HepG2 (cell line): ENCODE results near the gene CCT7. TPM values are rescaled to one million over a fixed set of nuclear protein-coding genes. Genes with fewer than 3 reads are reported as not detected.

Source experiments
- ATAC-seq: fragments of 200-7000 bp; cut with Tn5 transposase; 3 replicates; pipeline ENCODE4 v1.9.1; 2020; ENCODE audit warnings: mild to moderate bottlenecking, moderate library complexity
- BruUV-seq: library from RNA; stranded (reverse); fragments of 400-500 nt; replicated peaks from 2 replicates; lab custom pipeline; 2021; lab: Mats Ljungman, UMichigan
- CTCF ChIA-PET: fragments of 300-600 bp; formaldehyde crosslinking; extraction: SDS; loops from one replicate; lab custom pipeline; 2021; ENCODE audit warnings: low total read pairs, inconsistent platforms, low intra/inter-chr PET ratio; lab: Yijun Ruan, JAX
- POLR2A ChIA-PET: fragments of 350-600 bp; sonication (Branson Sonifier 250); formaldehyde crosslinking; loops from one replicate; lab custom pipeline; 2020; ENCODE audit warnings: antibody characterized with exemption, inconsistent platforms; lab: Yijun Ruan, JAX
- DNase-seq: peaks from one replicate; pipeline ENCODE4 v3.0.0-alpha.2; 2015; ENCODE audit warnings: low spot score
- FAIRE-seq: peaks from 3 replicates; lab custom pipeline; 2011; peaks lifted over from hg19 to GRCh38; lab: Jason Lieb, UNC
- H2AFZ ChIP-seq: one replicate; pipeline ENCODE4 v1.6.1; 2011; ENCODE audit warnings: low read length, inconsistent platforms
- H3K27ac ChIP-seq: fragments of 300-600 bp; 3 replicates; pipeline ENCODE4 v1.8.0; 2011; ENCODE audit warnings: mixed run types, mild to moderate bottlenecking, mixed read lengths, low read length, inconsistent platforms; ENCODE audit not compliant: insufficient read depth; ENCODE audit errors: extremely low read length
- H3K27me3 ChIP-seq, 2 experiments: fragments of 200-600 bp in 1 of 2; 2 replicates in 1 of 2; 3 replicates in 1 of 2; pipeline versions ENCODE4 v1.6.0 to v1.8.0; 2011; ENCODE audit warnings: low read length in 2 of 2, mild to moderate bottlenecking in 2 of 2, moderate library complexity in 2 of 2, inconsistent platforms in 1 of 2; ENCODE audit not compliant: insufficient read depth in 2 of 2, control insufficient read depth in 1 of 2
- H3K36me3 ChIP-seq, 2 experiments: fragments of 200-600 bp in 1 of 2; replicated peaks in 1 of 2; 2 replicates in 1 of 2; 3 replicates in 1 of 2; pipeline versions ENCODE4 v1.5.1 to v1.8.0; 2011; ENCODE audit warnings: low read length in 2 of 2, inconsistent platforms in 1 of 2; ENCODE audit not compliant: insufficient read depth in 2 of 2, control insufficient read depth in 1 of 2
- H3K4me1 ChIP-seq: 2 replicates; pipeline ENCODE4 v1.5.1; 2012; ENCODE audit warnings: low read length, inconsistent platforms; ENCODE audit not compliant: insufficient read depth
- H3K4me2 ChIP-seq: 2 replicates; pipeline ENCODE4 v1.6.0; 2011; ENCODE audit warnings: low read depth, low read length, inconsistent platforms
- H3K4me3 ChIP-seq, 3 experiments: fragments of 200-600 bp in 1 of 3; sonication (generic), shearing (Covaris generic) in 1 of 3; replicated peaks in 1 of 3; 2 replicates each; pipeline ENCODE4 v1.5.1; 2011 to 2016; ENCODE audit warnings: low read length in 3 of 3, inconsistent platforms in 2 of 3, low read depth in 2 of 3, mild to moderate bottlenecking in 2 of 3, control low read depth in 1 of 3, mixed read lengths in 1 of 3; ENCODE audit not compliant: insufficient read depth in 1 of 3
- H3K79me2 ChIP-seq: one replicate; pipeline ENCODE4 v1.6.1; 2011; ENCODE audit warnings: low read length, inconsistent platforms; ENCODE audit not compliant: insufficient read depth
- H3K9ac ChIP-seq: 2 replicates; pipeline ENCODE4 v1.6.0; 2011; ENCODE audit warnings: mild to moderate bottlenecking, low read depth, low read length, inconsistent platforms; ENCODE audit not compliant: insufficient read depth
- H3K9me3 ChIP-seq: 2 replicates; pipeline ENCODE4 v1.5.1; 2012; ENCODE audit warnings: mild to moderate bottlenecking, low read length
- H4K20me1 ChIP-seq: 2 replicates; pipeline ENCODE4 v1.6.0; 2011; ENCODE audit warnings: inconsistent platforms, mild to moderate bottlenecking, low read length, moderate library complexity; ENCODE audit not compliant: insufficient read depth
- DNMT1 ChIP-seq: sonication (generic); formaldehyde crosslinking; IDR thresholded peaks from 2 replicates; pipeline ENCODE4 v1.5.1; 2020; ENCODE audit warnings: mild to moderate bottlenecking, missing genetic modification reagents
- GABPA ChIP-seq, 2 experiments: IDR thresholded peaks; 2 replicates each; pipeline ENCODE4 v1.6.1; 2011 to 2016; ENCODE audit warnings: low read depth in 2 of 2, low read length in 1 of 2, missing biosample characterization in 1 of 2, missing genetic modification characterization in 1 of 2
- KDM6A ChIP-seq: IDR thresholded peaks from 2 replicates; pipeline ENCODE4 v1.6.1; 2016; ENCODE audit warnings: low read depth
- KLF9 ChIP-seq: IDR thresholded peaks from 2 replicates; pipeline ENCODE4 v1.6.1; 2016; ENCODE audit warnings: low read depth
- PBX3 ChIP-seq: sonication (generic); formaldehyde crosslinking; IDR thresholded peaks from 2 replicates; pipeline ENCODE4 v1.8.1; 2023; ENCODE audit warnings: missing genetic modification reagents, inconsistent platforms, borderline replicate concordance
- ZNF350 ChIP-seq: sonication (generic); formaldehyde crosslinking; IDR thresholded peaks from 2 replicates; pipeline ENCODE4 v1.4.0; 2020; ENCODE audit warnings: mild to moderate bottlenecking, low read depth, missing genetic modification reagents, borderline replicate concordance
- ZNF772 ChIP-seq: sonication (generic); formaldehyde crosslinking; IDR thresholded peaks from 2 replicates; pipeline ENCODE4 v1.5.0; 2020; ENCODE audit warnings: mild to moderate bottlenecking, missing genetic modification reagents
- ZUFSP ChIP-seq: sonication (generic); formaldehyde crosslinking; IDR thresholded peaks from 2 replicates; pipeline ENCODE4 v1.9.0; 2021; ENCODE audit warnings: missing genetic modification reagents, mild to moderate bottlenecking, borderline replicate concordance
- WGBS: methylation state at CpG from one replicate; pipeline ENCODE4 v1.1.6; 2017; ENCODE audit warnings: low lambda C conversion rate; 5-methylcytosine and 5-hydroxymethylcytosine counted together
- in situ Hi-C: cut with HindIII; loops from 2 replicates; pipeline ENCODE4 v1.10.0; 2017; ENCODE audit warnings: low pct_unique_long_range_greater_than_20kb; ENCODE audit not compliant: extremely low pct_ligation_motif_present
- intact Hi-C: fragments of 100-400 bp; cut with micrococcal nuclease; formaldehyde crosslinking; loops from one replicate; pipeline ENCODE4 v1.10.0; 2022; ENCODE audit not compliant: unreplicated experiment
- polyA plus RNA-seq, 8 experiments: library from polyadenylated mRNA; depleted of rRNA in 3 of 8; stranded (reverse) in 7 of 8; unstranded in 1 of 8; fragments of >200 nt; fragmentation: Illumina TruSeq in 4 of 8; extraction: Trizol in 4 of 8; gene quantifications; 2 replicates each; pipeline versions ENCODE4 v1.2.1 to v1.2.3, GENCODE V29; 2011 to 2016; ENCODE audit warnings: low read depth in 4 of 8, missing spikeins in 1 of 8, mixed read lengths in 1 of 8; ENCODE audit not compliant: insufficient read depth in 1 of 8
- total RNA-seq, 5 experiments: library from RNA; depleted of rRNA; stranded (reverse); fragments of >200 nt; fragmentation: Illumina TruSeq; extraction: Trizol; gene quantifications; 2 replicates each; pipeline ENCODE4 v1.2.3, GENCODE V29; 2016; ENCODE audit warnings: low read depth in 1 of 5

The CCT7 gene
- total and polyA plus RNA-seq, 2 of the 13 experiments (the other 11 are each of a cell fraction or from before 2014, with no cell fraction given) = 347 to 517 TPM

- Histone ChIP-seq H3K4me2 (no peak overlapping the region), H3K9me3 (no peaks in the 10 kb centered on the region), H2AFZ (no peak overlapping the region), H3K9ac (no peak overlapping the region), H3K27me3 (no peaks in the 10 kb centered on the region), H3K27ac (no peak overlapping the region), H4K20me1 (no peaks in the 10 kb centered on the region), H3K4me1 (peaks cover 7% of the 10 kb centered on the region), H3K4me3 (no peak overlapping the region), H3K36me3 (peaks cover 0 to 3% of the 10 kb centered on the region in 2 experiments; a peak in 3 of 5 replicates), H3K79me2 (no peaks in the 10 kb centered on the region)
- ATAC-seq = no peak
- CTCF ChIA-PET = no interaction called here
- BruUV-seq = no TSS peak
- 98% methylated on average over 112 of the region's 113 CpGs for WGBS
- intact Hi-C loops (no loop called here), in situ Hi-C loops (no loop called here)
- TF ChIP-seq DNMT1 (CRISPR knock-in tag) = peak; percentile 14; the same call in 1 of the 2 replicates
- no peak for TF ChIP-seq ZUFSP (CRISPR knock-in tag)
- no peak for FAIRE-seq
- no peak for DNase-seq
- POLR2A ChIA-PET = no interaction called here
These were observed 35.0 kb downstream of the CCT7 start for GRCh38 chr2:73268830-73269685.

GRCh38 chr2:73269686-73270465 is 35.8 kb downstream of the CCT7 start:
- in situ Hi-C loops (no loop called here), intact Hi-C loops (no loop called here)
- 95% methylated on average over 22 of the region's 22 CpGs for WGBS
- H3K9me3 ChIP-seq = no peaks in the 10 kb centered on the region
- no peak overlapping the region for H2AFZ ChIP-seq
- CTCF ChIA-PET = no interaction called here
- H3K9ac ChIP-seq = no peak overlapping the region
- H3K27ac ChIP-seq = no peak overlapping the region
- BruUV-seq = no TSS peak
- no peak overlapping the region for H3K4me3 ChIP-seq
- H3K4me1 ChIP-seq = no peaks in the 10 kb centered on the region
- ATAC-seq (no peak), DNase-seq (no peak), FAIRE-seq (no peak)
- H3K36me3 ChIP-seq = peaks cover 0 to 3% of the 10 kb centered on the region in 2 experiments; a peak in 3 of 5 replicates
- no peaks in the 10 kb centered on the region for H4K20me1 ChIP-seq
- POLR2A ChIA-PET = no interaction called here
- TF ChIP-seq PBX3 (CRISPR knock-in tag) = no peak
- no peak for TF ChIP-seq GABPA (IDR thresholded peaks at IDR 0.05; ENCODE audit: low read depth, low read length)
- TF ChIP-seq GABPA (CRISPR knock-in tag; IDR thresholded peaks at IDR 0.05; ENCODE audit: low read depth) = no peak
- TF ChIP-seq KDM6A (CRISPR knock-in tag) = no peak
- no peak for TF ChIP-seq ZNF772 (CRISPR knock-in tag)
- no peak for TF ChIP-seq ZNF350
- no peak for TF ChIP-seq KLF9 (CRISPR knock-in tag)
- H3K4me2 ChIP-seq = no peak overlapping the region
- no peaks in the 10 kb centered on the region for H3K79me2 ChIP-seq
- H3K27me3 ChIP-seq = no peaks in the 10 kb centered on the region
